ENCODE data around the gene KCNH2.

The KCNH2 gene

GRCh38 chr7:150959739-150960734 lies 18.1 kb downstream of the KCNH2 start:
- DNase-seq = peak in 2 of 6 experiments; percentile 13 to 31

GRCh38 chr7:150959081-150959480 lies 19.0 kb downstream of the KCNH2 start:
- no peak for DNase-seq

- DNase-seq = no peak
Observed at GRCh38 chr7:150958597-150958996, 19.5 kb downstream of the KCNH2 start.

- no peak for DNase-seq
Observed at GRCh38 chr7:150958062-150958552, 20.0 kb downstream of the KCNH2 start.

- DNase-seq = no peak
Observed at GRCh38 chr7:150957133-150958020, 20.7 kb downstream of the KCNH2 start.

- no peak for DNase-seq
Observed at GRCh38 chr7:150956395-150957132, 21.6 kb downstream of the KCNH2 start.

GRCh38 chr7:150955519-150956394 lies 22.4 kb downstream of the KCNH2 start:
- no peak for DNase-seq

GRCh38 chr7:150954986-150955518 lies 23.1 kb downstream of the KCNH2 start:
- no peak for DNase-seq

GRCh38 chr7:150954201-150954985 lies 23.7 kb downstream of the KCNH2 start:
- DNase-seq = no peak

GRCh38 chr7:150953061-150953997 lies 24.8 kb downstream of the KCNH2 start:
- no peak for DNase-seq

GRCh38 chr7:150952331-150953050 lies 25.6 kb downstream of the KCNH2 start:
- DNase-seq = no peak

GRCh38 chr7:150951521-150951920 lies 26.6 kb downstream of the KCNH2 start:
- DNase-seq = no peak

GRCh38 chr7:150951181-150951520 lies 27.0 kb downstream of the KCNH2 start:
- DNase-seq = no peak

- no peak for DNase-seq
Observed at GRCh38 chr7:150950496-150951180, 27.5 kb downstream of the KCNH2 start.

- DNase-seq = no peak
Observed at GRCh38 chr7:150949971-150950491, 28.1 kb downstream of the KCNH2 start.

- no peak for DNase-seq
Observed at GRCh38 chr7:150949564-150949963, 28.6 kb downstream of the KCNH2 start.

GRCh38 chr7:150948791-150949251 lies 29.3 kb downstream of the KCNH2 start:
- no peak for DNase-seq

Measured in stimulated activated naive CD4-positive, alpha-beta T cell (primary cell).